Activated CD4-positive, alpha-beta T cell treated with anti-CD3 and anti-CD28 coated beads for 4 hours (primary cell): ENCODE data around the gene USP30.

ENCODE experiments used
- DNase-seq, 2 donors: peaks; one replicate each; pipeline ENCODE4 v3.0.0-alpha.2; 2020

USP30 gene

GRCh38 chr12:109130297-109131153, 78.1 kb downstream of the USP30 start:
- no peak for DNase-seq

- no peak for DNase-seq
These were observed 79.0 kb downstream of the USP30 start for GRCh38 chr12:109131154-109132050.

- no peak for DNase-seq
These were observed 82.0 kb downstream of the USP30 start for GRCh38 chr12:109134186-109134917.

GRCh38 chr12:109137055-109137454, 84.7 kb downstream of the USP30 start:
- DNase-seq = no peak
